ENCODE results near the gene GZF1. TPM values are rescaled to one million over a fixed set of nuclear protein-coding genes. Genes with fewer than 3 reads are reported as not detected.

The GZF1 gene
- total and polyA plus RNA-seq, 12 donors = 8.0 to 31.7 (median 18.7) TPM

- no peak overlapping the region for H3K27ac ChIP-seq
- H3K4me3 ChIP-seq = no peak overlapping the region
- DNase-seq = no peak
- no peak for TF ChIP-seq CTCF (IDR thresholded peaks at IDR 0.05)
- TF ChIP-seq POLR2A (IDR thresholded peaks at IDR 0.05) = no peak
- intact Hi-C loops (cut with DNase I) = no loop called here
- 88 to 97% (median 92%) methylated on average over 4 to 5 of the region's 5 CpGs for WGBS, 4 donors
- H3K27me3 ChIP-seq = no peaks in the 10 kb centered on the region
- no peaks in the 10 kb centered on the region for H3K9me3 ChIP-seq (replicated peaks in 1 of 3)
- no peaks in the 10 kb centered on the region for H3K4me1 ChIP-seq (replicated peaks in 1 of 2)
- no peaks in the 10 kb centered on the region for H3K36me3 ChIP-seq (replicated peaks in 1 of 2)
Observed at GRCh38 chr20:23336476-23336875, 25.5 kb upstream of the GZF1 start.

- intact Hi-C loops (cut with DNase I) = no loop called here
- no peaks in the 10 kb centered on the region for H3K27me3 ChIP-seq
- H3K4me3 ChIP-seq = no peak overlapping the region
- no peaks in the 10 kb centered on the region for H3K4me1 ChIP-seq (replicated peaks in 1 of 2)
- no peak for DNase-seq
- no peak overlapping the region for H3K27ac ChIP-seq
- H3K9me3 ChIP-seq (replicated peaks in 1 of 3) = no peaks in the 10 kb centered on the region
- TF ChIP-seq POLR2A (IDR thresholded peaks at IDR 0.05) (no peak), CTCF (IDR thresholded peaks at IDR 0.05) (no peak)
- no peaks in the 10 kb centered on the region for H3K36me3 ChIP-seq (replicated peaks in 1 of 2)
Observed at GRCh38 chr20:23337312-23337711, 24.7 kb upstream of the GZF1 start.

- Histone ChIP-seq H3K36me3 (replicated peaks in 1 of 2) (no peaks in the 10 kb centered on the region), H3K4me3 (no peak overlapping the region), H3K27ac (peak overlapping the region in 1 of 5 donors; percentile 29), H3K9me3 (replicated peaks in 1 of 3) (no peaks in the 10 kb centered on the region), H3K27me3 (no peaks in the 10 kb centered on the region), H3K4me1 (replicated peaks in 1 of 2) (no peaks in the 10 kb centered on the region)
- WGBS, 4 donors = 76 to 92% (median 83%) methylated on average over 6 to 13 of the region's 13 CpGs
- no peak for DNase-seq
- intact Hi-C loops (cut with DNase I) = loop anchor here in 1 of 2 donors (10.0 kb wide), 1 partner anchor 645 kb away; no protein-coding TSS in a partner anchor
- TF ChIP-seq POLR2A (IDR thresholded peaks at IDR 0.05) = no peak
- no peak for TF ChIP-seq CTCF (IDR thresholded peaks at IDR 0.05)
Observed at GRCh38 chr20:23339986-23340385, 22.0 kb upstream of the GZF1 start.

GRCh38 chr20:23340524-23340923 lies 21.5 kb upstream of the GZF1 start:
- Histone ChIP-seq H3K4me3 (no peak overlapping the region), H3K9me3 (replicated peaks in 1 of 3) (no peaks in the 10 kb centered on the region), H3K4me1 (replicated peaks in 1 of 2) (no peaks in the 10 kb centered on the region), H3K27ac (no peak overlapping the region), H3K27me3 (no peaks in the 10 kb centered on the region), H3K36me3 (replicated peaks in 1 of 2) (no peaks in the 10 kb centered on the region)
- DNase-seq = peak in 6 of 7 donors; percentile 43 to 87 (median 60)
- peak; percentile 21 to 73 (median 56) for TF ChIP-seq CTCF (IDR thresholded peaks at IDR 0.05)
- no peak for TF ChIP-seq POLR2A (IDR thresholded peaks at IDR 0.05)
- WGBS, 4 donors = 16 to 45% (median 39%) methylated on average over 9 of the region's 9 CpGs
- intact Hi-C loops (cut with DNase I) = loop anchor here in 1 of 2 donors (10.0 kb wide), 1 partner anchor 646 kb away; no protein-coding TSS in a partner anchor

All from adrenal gland (tissue), 12 donors.